Measurements from ENCODE around the gene TMOD3. TPM values are rescaled to one million over a fixed set of nuclear protein-coding genes. Genes with fewer than 3 reads are reported as not detected.

TMOD3 gene
- total RNA-seq, 2 donors from 2014 or later, result 63.5 to 72.2 TPM

- intact Hi-C loops (cut with DNase I, micrococcal nuclease), result no loop called here
- DNase-seq (no peak), ATAC-seq (peak; percentile 61)
These were observed 12.8 kb upstream of the TMOD3 start for GRCh38 chr15:51816611-51817010.

- intact Hi-C loops (cut with DNase I, micrococcal nuclease), result no loop called here
- no peak for DNase-seq
- no peak for ATAC-seq
These were observed 11.3 kb upstream of the TMOD3 start for GRCh38 chr15:51818150-51818549.

GRCh38 chr15:51825698-51826097 is 3.8 kb upstream of the TMOD3 start:
- intact Hi-C loops (cut with DNase I, micrococcal nuclease), result no loop called here
- no peak for DNase-seq
- ATAC-seq, result no peak

GRCh38 chr15:51828621-51829375 is 655 bp upstream of the TMOD3 start:
- DNase-seq (no peak), ATAC-seq (no peak)
- intact Hi-C loops (cut with DNase I, micrococcal nuclease), result no loop called here

GRCh38 chr15:51830276-51830806 is 888 bp downstream of the TMOD3 start:
- DNase-seq (peak in 1 of 2 donors; percentile 28), ATAC-seq (peak; percentile 53)
- intact Hi-C loops (cut with DNase I, micrococcal nuclease), result no loop called here

GRCh38 chr15:51833772-51834171 is 4.3 kb downstream of the TMOD3 start:
- ATAC-seq (no peak), DNase-seq (no peak)
- intact Hi-C loops (cut with DNase I, micrococcal nuclease), result no loop called here

- intact Hi-C loops (cut with DNase I, micrococcal nuclease), result no loop called here
These were observed 8.4 kb downstream of the TMOD3 start for GRCh38 chr15:51837792-51838251.

GRCh38 chr15:51838270-51838669 is 8.8 kb downstream of the TMOD3 start:
- DNase-seq (no peak), ATAC-seq (no peak)
- intact Hi-C loops (cut with DNase I, micrococcal nuclease), result no loop called here

More at GRCh38 chr15:51837792-51838251, 8.4 kb downstream of the TMOD3 start:
- ATAC-seq (no peak), DNase-seq (no peak)

GRCh38 chr15:51840692-51841091 is 11.2 kb downstream of the TMOD3 start:
- no peak for DNase-seq
- no peak for ATAC-seq
- intact Hi-C loops (cut with DNase I, micrococcal nuclease), result no loop called here

GRCh38 chr15:51841406-51842040 is 12.1 kb downstream of the TMOD3 start:
- ATAC-seq (no peak), DNase-seq (no peak)
- intact Hi-C loops (cut with DNase I, micrococcal nuclease), result no loop called here

- ATAC-seq (no peak), DNase-seq (no peak)
- intact Hi-C loops (cut with DNase I, micrococcal nuclease), result no loop called here
These were observed 12.8 kb downstream of the TMOD3 start for GRCh38 chr15:51842265-51842664.

- DNase-seq, result no peak
- intact Hi-C loops (cut with DNase I, micrococcal nuclease), result no loop called here
- ATAC-seq, result peak; percentile 71
These were observed 13.6 kb downstream of the TMOD3 start for GRCh38 chr15:51842852-51843737.

- intact Hi-C loops (cut with DNase I, micrococcal nuclease), result no loop called here
- ATAC-seq, result no peak
- DNase-seq, result no peak
These were observed 15.4 kb downstream of the TMOD3 start for GRCh38 chr15:51844747-51845426.

- DNase-seq, result no peak
- no peak for ATAC-seq
- intact Hi-C loops (cut with DNase I, micrococcal nuclease), result no loop called here
These were observed 16.6 kb downstream of the TMOD3 start for GRCh38 chr15:51846066-51846462.

- no peak for DNase-seq
- intact Hi-C loops (cut with DNase I, micrococcal nuclease), result no loop called here
- no peak for ATAC-seq
These were observed 17.2 kb downstream of the TMOD3 start for GRCh38 chr15:51846463-51847230.

- ATAC-seq (no peak), DNase-seq (no peak)
- intact Hi-C loops (cut with DNase I, micrococcal nuclease), result no loop called here
These were observed 19.4 kb downstream of the TMOD3 start for GRCh38 chr15:51848811-51849210.

GRCh38 chr15:51849860-51850259 is 20.4 kb downstream of the TMOD3 start:
- no peak for ATAC-seq
- no peak for DNase-seq
- intact Hi-C loops (cut with DNase I, micrococcal nuclease), result no loop called here

- DNase-seq, result no peak
- ATAC-seq, result no peak
- intact Hi-C loops (cut with DNase I, micrococcal nuclease), result no loop called here
These were observed 24.5 kb downstream of the TMOD3 start for GRCh38 chr15:51853998-51854397.

All from left colon (tissue), 2 donors.